ENCODE measurements around the gene CAPG.

The CAPG gene

DNA sequence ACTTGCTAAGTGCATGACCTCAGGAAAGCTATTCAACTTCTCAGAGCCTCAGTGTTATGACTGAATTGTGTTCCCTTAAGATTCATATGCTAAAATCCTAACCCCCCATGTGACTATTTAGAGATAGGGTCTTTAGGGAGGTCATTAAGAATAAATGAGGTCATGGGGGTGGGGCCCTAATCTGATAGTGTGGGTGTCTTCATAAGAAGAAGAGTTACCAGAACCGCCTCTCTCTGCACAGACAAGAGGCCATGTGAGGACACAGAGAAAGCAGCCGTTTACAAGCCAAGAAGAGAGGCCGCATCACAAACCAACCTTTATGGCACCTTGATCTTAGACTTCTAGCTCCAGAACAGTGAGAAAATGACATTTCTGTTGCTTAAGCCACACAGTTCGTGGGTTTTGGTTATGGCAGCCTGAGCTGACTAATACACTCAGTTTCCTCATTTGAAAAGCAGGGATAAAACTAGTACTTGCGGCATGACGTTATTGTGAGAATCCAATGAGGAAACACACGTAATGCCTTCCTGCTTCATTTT is 18.2 kb upstream of the CAPG start:
- peaks cover 23% of the 10 kb centered on the region for H3K27me3 ChIP-seq (ENCODE audit: insufficient read depth, low read length)
- peaks cover 22% of the 10 kb centered on the region; the same call in 1 of the 2 replicates for H3K4me1 ChIP-seq (ENCODE audit: insufficient read depth, low read length)
- no peak overlapping the region for H3K9ac ChIP-seq (ENCODE audit: low read depth, low read length)
- H3K27ac ChIP-seq (ENCODE audit: low read length) = no peak overlapping the region
- no peaks in the 10 kb centered on the region for H3K36me3 ChIP-seq (ENCODE audit: insufficient read depth, low read depth, low read length)
- no peak overlapping the region for H3K4me3 ChIP-seq (ENCODE audit: low read length)
- H3K9me3 ChIP-seq (ENCODE audit: insufficient read depth, low read depth, low read length) = no peaks in the 10 kb centered on the region

DNA sequence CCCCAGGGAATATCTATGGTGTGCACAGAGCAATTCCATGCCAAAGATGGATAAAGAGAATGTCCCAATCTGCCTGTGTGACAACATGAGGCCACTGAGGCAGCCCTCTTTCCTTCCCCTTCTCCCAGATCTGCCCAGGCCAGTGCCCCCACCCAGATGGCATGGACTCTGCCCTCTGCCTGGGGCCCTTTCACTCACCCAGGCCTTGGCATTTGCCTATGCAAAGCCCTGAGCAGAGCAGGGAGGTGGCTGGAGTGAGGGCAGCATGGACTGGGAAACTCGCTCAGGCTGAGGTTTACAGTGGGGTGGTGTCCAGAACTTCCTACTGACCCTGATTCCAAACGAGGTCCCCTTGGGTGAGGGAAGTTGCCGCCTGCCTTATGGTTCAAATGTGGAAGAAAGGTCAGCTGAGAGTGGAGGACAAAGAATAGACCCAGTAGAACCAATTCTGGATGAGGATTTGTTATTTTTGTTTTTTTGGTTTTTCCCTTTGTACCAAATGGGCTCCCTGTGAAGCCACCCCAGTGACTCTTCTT is 17.2 kb upstream of the CAPG start:
- Histone ChIP-seq H3K36me3 (ENCODE audit: insufficient read depth, low read depth, low read length) (no peaks in the 10 kb centered on the region), H3K9ac (ENCODE audit: low read depth, low read length) (no peak overlapping the region), H3K4me1 (ENCODE audit: insufficient read depth, low read length) (peaks cover 18% of the 10 kb centered on the region; the same call in 1 of the 2 replicates), H3K27me3 (ENCODE audit: insufficient read depth, low read length) (peaks cover 23% of the 10 kb centered on the region), H3K4me3 (ENCODE audit: low read length) (no peak overlapping the region), H3K27ac (ENCODE audit: low read length) (no peak overlapping the region), H3K9me3 (ENCODE audit: insufficient read depth, low read depth, low read length) (no peaks in the 10 kb centered on the region)

DNA sequence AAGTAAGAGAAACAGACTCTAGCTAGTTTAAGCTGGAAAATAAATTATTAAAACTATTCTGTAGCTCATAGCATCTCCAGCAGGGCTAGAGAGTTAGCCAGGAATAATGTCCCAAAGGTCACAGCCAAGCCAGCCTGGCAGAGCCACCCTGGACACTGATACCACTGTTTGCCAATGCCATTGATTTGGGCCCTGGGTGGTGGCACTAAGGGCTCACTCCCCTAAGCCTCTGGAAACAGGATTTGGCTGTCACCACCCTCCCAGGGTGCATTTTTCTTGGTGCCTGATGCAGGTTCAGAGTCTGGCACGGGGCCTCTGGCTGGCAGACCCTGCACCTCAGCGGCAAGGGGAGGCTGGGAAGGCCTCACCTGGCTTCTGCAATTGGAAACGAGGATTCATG is 15.4 kb upstream of the CAPG start:
- Histone ChIP-seq H3K36me3 (ENCODE audit: insufficient read depth, low read depth, low read length) (no peaks in the 10 kb centered on the region), H3K27ac (ENCODE audit: low read length) (no peak overlapping the region), H3K4me1 (ENCODE audit: insufficient read depth, low read length) (peaks cover 10% of the 10 kb centered on the region; the same call in 1 of the 2 replicates), H3K9ac (ENCODE audit: low read depth, low read length) (no peak overlapping the region), H3K9me3 (ENCODE audit: insufficient read depth, low read depth, low read length) (no peaks in the 10 kb centered on the region), H3K4me3 (ENCODE audit: low read length) (no peak overlapping the region), H3K27me3 (ENCODE audit: insufficient read depth, low read length) (peaks cover 23% of the 10 kb centered on the region)

DNA sequence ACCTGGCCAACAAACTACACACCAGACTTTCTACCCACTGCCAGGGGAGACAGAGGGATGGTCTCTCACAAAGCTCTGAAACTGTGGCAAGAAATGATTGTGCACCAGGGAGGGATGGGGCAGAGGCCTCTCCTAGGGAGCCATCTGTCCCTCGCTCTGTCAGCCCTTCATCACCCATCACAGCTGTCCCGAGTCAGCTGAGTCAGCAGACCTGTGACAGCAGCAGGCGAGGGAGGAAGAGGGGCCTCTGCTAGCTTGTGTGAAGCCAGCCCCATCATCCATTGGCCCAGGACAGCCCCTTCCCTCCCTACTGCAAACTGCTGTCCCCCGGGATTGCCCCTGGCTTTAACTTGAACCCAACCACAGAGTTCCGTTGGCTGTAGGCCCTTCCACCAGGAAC is 13.4 kb upstream of the CAPG start:
- H3K9ac ChIP-seq (ENCODE audit: low read depth, low read length) = no peak overlapping the region
- H3K4me1 ChIP-seq (ENCODE audit: insufficient read depth, low read length) = peaks cover 8% of the 10 kb centered on the region; the same call in 1 of the 2 replicates
- no peaks in the 10 kb centered on the region for H3K9me3 ChIP-seq (ENCODE audit: insufficient read depth, low read depth, low read length)
- H3K36me3 ChIP-seq (ENCODE audit: insufficient read depth, low read depth, low read length) = no peaks in the 10 kb centered on the region
- no peak overlapping the region for H3K27ac ChIP-seq (ENCODE audit: low read length)
- H3K27me3 ChIP-seq (ENCODE audit: insufficient read depth, low read length) = peaks cover 14% of the 10 kb centered on the region
- no peak overlapping the region for H3K4me3 ChIP-seq (ENCODE audit: low read length)

DNA sequence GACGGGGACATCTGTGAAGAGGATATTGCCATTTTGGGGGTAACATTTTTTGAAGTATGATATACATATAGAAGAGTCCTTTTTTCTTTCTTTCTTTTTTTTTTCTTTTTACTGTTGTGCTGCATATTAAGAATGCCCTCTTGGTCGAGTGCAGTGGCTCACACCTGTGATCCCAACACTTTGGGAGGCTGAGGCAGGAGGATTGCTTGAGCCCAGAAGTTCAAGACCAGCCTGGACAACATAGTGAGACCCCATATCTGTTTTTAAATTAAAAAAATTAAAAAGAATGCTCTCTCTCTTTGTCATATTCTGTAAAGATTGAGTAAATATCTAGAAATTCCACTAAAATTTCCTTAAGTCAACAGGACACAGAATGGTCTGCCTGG is 11.9 kb upstream of the CAPG start:
- Histone ChIP-seq H3K36me3 (ENCODE audit: insufficient read depth, low read depth, low read length) (no peaks in the 10 kb centered on the region), H3K27me3 (ENCODE audit: insufficient read depth, low read length) (peaks cover 7% of the 10 kb centered on the region), H3K9me3 (ENCODE audit: insufficient read depth, low read depth, low read length) (no peaks in the 10 kb centered on the region), H3K27ac (ENCODE audit: low read length) (no peak overlapping the region), H3K4me1 (ENCODE audit: insufficient read depth, low read length) (peaks cover 4% of the 10 kb centered on the region; the same call in 1 of the 2 replicates), H3K9ac (ENCODE audit: low read depth, low read length) (no peak overlapping the region), H3K4me3 (ENCODE audit: low read length) (no peak overlapping the region)

DNA sequence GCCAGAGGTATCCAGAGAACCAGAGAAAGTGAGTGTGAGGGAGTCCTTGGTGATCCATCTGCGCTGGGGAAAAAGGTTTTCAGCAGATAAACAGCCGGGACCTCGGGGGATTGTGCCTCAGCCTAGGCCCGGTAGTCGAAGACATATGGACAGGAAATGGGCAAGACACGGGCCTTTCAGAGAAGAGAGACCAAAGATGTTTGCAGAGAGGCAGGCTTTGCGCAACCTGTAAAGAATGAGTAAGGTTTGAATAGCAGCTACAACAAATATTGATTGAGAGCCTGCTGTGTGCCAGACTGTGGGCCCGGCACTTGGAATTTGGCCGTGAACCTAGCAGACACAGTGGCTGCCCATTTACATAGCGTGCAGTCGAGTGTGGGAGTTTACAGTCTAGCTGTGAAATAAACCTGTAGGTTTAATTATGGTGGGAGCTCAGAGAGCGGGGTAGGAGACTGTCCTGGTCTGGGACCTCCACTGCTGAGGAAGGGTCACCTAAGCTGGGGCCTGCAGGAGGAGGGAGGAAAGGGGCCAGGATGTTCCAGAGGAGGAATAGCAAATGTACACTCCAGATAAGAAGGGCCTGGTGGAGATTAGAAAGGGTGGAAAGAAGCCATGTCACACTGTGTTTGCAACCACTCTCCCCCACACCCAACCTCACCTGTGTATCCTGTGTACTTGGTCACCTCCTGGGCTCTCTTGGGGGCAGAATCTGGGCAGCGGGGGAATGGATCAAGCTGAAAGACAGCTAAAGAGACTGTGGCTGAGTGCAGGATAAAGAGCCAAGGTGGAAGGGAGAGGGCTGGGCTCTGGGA is 11.3 kb upstream of the CAPG start:
- Histone ChIP-seq H3K4me1 (ENCODE audit: insufficient read depth, low read length) (peaks cover 4% of the 10 kb centered on the region; the same call in 1 of the 2 replicates), H3K27ac (ENCODE audit: low read length) (no peak overlapping the region), H3K27me3 (ENCODE audit: insufficient read depth, low read length) (peaks cover under 1% of the 10 kb centered on the region; the same call in 1 of the 2 replicates), H3K4me3 (ENCODE audit: low read length) (no peak overlapping the region), H3K9ac (ENCODE audit: low read depth, low read length) (peak overlapping the region; percentile 34; the same call in 1 of the 2 replicates), H3K36me3 (ENCODE audit: insufficient read depth, low read depth, low read length) (no peaks in the 10 kb centered on the region), H3K9me3 (ENCODE audit: insufficient read depth, low read depth, low read length) (no peaks in the 10 kb centered on the region)

DNA sequence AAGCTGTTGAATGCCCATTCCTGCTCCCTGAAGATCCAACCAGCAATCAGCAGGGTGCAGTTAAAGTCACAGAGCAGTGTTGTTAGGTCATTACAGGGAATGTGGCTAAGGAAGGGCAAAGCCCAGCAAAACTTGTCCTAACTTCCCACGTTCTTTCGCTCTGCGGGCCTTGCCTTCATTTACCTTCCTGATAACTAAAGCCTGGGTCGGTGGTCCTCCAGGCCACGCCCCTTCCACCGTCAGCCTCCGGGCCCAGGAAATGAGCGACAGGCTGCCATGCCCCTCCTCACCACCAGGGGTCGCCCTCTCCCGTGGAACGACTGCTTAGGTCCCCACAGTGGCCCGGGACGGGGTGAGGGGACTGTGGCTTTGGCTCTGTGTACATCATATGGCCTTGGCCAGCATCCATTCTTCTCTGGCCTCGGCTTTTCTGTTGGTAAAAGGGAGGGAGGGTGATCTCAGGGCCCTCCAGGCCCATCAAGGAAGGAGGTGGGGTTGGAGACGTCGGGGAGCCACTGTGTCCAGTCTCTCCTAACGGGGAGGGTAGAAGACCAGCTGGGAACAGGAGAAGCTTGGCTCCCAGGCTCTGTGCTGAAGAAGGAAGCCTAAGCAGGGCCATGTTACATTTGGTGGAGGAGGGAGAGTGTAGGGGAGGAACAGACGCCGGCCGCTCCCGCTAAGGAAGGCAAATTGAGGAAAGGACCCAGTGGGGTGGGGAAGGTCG is 10.5 kb upstream of the CAPG start:
- H3K36me3 ChIP-seq (ENCODE audit: insufficient read depth, low read depth, low read length) = no peaks in the 10 kb centered on the region
- peaks cover 4% of the 10 kb centered on the region; the same call in 1 of the 2 replicates for H3K4me1 ChIP-seq (ENCODE audit: insufficient read depth, low read length)
- H3K27me3 ChIP-seq (ENCODE audit: insufficient read depth, low read length) = no peaks in the 10 kb centered on the region; the same call in 1 of the 2 replicates
- no peak overlapping the region for H3K27ac ChIP-seq (ENCODE audit: low read length)
- no peak overlapping the region; the same call in 1 of the 2 replicates for H3K4me3 ChIP-seq (ENCODE audit: low read length)
- H3K9ac ChIP-seq (ENCODE audit: low read depth, low read length) = peak overlapping the region; percentile 34; the same call in 1 of the 2 replicates
- no peaks in the 10 kb centered on the region for H3K9me3 ChIP-seq (ENCODE audit: insufficient read depth, low read depth, low read length)

DNA sequence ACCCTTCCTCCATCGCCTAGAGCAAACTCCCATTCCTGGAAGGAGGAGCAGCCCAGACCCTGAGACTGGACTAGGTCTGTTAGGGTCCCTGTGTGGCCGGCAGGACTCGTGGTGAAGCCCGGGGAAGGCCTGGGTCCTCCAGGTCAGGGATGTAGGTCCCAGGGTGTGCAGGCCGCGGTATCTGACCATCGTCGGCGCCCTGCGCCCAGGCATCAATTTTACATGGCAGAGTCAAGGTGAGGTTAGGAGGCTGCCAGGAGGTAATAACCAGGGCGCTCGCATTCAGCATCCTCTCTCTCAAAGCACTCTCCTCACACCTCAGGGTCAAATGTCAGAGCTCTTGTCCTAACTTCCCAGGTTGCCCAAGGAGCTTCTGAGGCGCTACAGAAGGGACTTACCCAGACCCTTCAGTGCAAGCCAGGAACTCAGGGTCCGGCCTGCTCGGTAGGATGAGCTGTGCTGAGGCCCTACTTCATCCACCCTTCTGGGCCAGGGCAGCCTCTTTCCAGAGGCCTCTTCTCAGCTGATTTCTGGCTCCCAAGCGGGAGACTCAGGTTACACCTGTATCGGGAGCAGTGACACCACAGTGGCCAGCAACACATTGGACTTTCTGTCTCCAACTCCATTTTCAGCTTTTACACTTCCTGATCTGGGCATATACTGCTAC is 9.0 kb upstream of the CAPG start:
- no peaks in the 10 kb centered on the region for H3K9me3 ChIP-seq (ENCODE audit: insufficient read depth, low read depth, low read length)
- H3K27me3 ChIP-seq (ENCODE audit: insufficient read depth, low read length) = peaks cover 9% of the 10 kb centered on the region; the same call in 1 of the 2 replicates
- H3K4me1 ChIP-seq (ENCODE audit: insufficient read depth, low read length) = peaks cover 4% of the 10 kb centered on the region; the same call in 1 of the 2 replicates
- peak overlapping the region; percentile 92 for H3K4me3 ChIP-seq (ENCODE audit: low read length)
- H3K36me3 ChIP-seq (ENCODE audit: insufficient read depth, low read depth, low read length) = no peaks in the 10 kb centered on the region
- H3K27ac ChIP-seq (ENCODE audit: low read length) = peak overlapping the region; percentile 98
- H3K9ac ChIP-seq (ENCODE audit: low read depth, low read length) = peak overlapping the region; percentile 87

DNA sequence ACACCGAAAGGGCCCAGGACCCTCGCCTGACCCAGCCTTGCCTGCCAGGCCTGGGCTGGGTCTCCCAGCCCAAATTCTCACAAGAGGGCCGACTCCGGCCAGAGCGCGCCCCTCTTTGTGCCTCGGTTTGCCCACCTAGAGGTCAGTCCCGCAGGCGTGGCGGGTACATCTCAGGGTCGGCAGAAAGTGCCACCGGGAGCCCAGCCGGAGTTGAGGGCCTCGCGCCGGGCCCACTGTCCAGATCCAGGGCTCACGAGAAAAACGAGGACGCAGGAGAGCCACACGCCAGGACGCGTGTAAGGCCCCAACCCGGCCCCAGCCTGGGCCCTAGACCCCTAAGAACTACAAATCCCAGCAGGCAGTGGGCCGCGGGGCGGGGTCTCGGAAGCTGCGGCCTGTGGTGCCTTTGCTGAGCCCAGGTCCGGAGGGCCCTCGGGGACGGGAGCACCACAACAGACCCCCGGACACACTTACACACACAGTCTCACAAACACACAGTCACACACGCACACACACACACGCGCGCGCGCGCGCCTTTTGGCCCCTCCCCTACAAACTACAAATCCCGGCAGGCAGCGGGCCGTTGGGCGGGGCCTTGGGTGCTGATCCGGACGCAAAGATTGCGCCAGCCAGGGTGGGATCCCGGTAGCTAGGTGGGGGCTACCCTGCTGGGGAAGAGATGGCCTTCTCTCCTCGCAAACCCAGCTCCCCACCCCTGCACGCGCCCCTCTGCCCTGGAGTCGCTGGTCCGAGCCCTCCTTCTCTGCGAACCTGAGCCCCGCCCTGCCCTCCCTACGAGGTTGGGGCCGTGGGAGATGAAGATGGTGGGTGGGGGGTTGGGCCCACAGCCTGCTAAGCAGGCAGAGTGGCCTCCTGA is 8.2 kb upstream of the CAPG start, which contains the start of gene SH2D6:
Gene SH2D6, plus strand, starts transcription at position 583 of the 877 bp plus-strand sequence. CDS start 10,752 bp downstream, outside the sequence.
- Histone ChIP-seq H3K4me1 (ENCODE audit: insufficient read depth, low read length) (peaks cover 4% of the 10 kb centered on the region; the same call in 1 of the 2 replicates), H3K27me3 (ENCODE audit: insufficient read depth, low read length) (peaks cover 15% of the 10 kb centered on the region; the same call in 1 of the 2 replicates), H3K4me3 (ENCODE audit: low read length) (peak within 1 kb of the TSS; percentile 92), H3K27ac (ENCODE audit: low read length) (peak within 1 kb of the TSS; percentile 98), H3K9me3 (ENCODE audit: insufficient read depth, low read depth, low read length) (no peaks in the 10 kb centered on the region), H3K9ac (ENCODE audit: low read depth, low read length) (peak within 1 kb of the TSS; percentile 87), H3K36me3 (ENCODE audit: insufficient read depth, low read depth, low read length) (no peaks in the 10 kb centered on the region)

DNA sequence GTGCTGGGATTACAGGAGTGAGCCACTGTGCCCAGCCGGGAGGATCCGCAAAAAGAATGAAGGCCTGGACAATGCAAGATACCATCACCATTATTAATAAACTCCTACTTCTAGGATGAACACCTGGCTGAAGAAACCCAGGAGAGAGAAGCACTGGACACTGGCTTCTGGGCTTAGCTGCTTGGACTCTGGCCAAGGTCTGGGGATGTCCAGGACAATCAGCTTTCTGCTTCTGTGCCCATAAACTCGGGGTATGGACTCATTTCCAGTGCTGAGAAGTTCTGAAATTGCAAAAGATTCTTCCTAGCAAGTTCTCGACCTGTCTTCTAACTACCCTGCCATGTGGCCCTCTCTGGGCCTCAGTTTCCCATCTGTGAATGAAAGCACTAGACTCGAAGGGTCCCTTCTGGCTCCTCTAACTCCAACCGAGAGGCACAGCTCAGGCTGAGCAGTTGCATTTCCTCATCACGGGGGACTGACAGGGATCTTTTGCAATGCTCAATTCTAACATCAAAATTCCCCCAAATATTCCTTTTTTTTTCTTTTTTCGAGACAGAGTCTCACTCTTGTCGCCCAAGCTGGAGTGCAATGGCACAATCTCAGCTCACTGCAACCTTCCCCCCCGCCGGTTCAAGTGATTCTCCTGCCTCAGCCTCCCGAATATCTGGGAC is 5.9 kb upstream of the CAPG start:
- Histone ChIP-seq H3K9ac (ENCODE audit: low read depth, low read length) (no peak overlapping the region), H3K27ac (ENCODE audit: low read length) (no peak overlapping the region), H3K9me3 (ENCODE audit: insufficient read depth, low read depth, low read length) (no peaks in the 10 kb centered on the region), H3K36me3 (ENCODE audit: insufficient read depth, low read depth, low read length) (no peaks in the 10 kb centered on the region), H3K27me3 (ENCODE audit: insufficient read depth, low read length) (peaks cover 24% of the 10 kb centered on the region; the same call in 1 of the 2 replicates), H3K4me1 (ENCODE audit: insufficient read depth, low read length) (peaks cover 4% of the 10 kb centered on the region; the same call in 1 of the 2 replicates), H3K4me3 (ENCODE audit: low read length) (no peak overlapping the region)

All from iPS-20b (cell line).